HG03095 (cell line): ENCODE measurements around the gene RAB10.
"Not testable (repeated sequence)": the region's sequence is repeated elsewhere in the genome, so short reads cannot be mapped to it uniquely, and the experiment has no call there.

ENCODE experiments used
- ATAC-seq: cut with Tn5 transposase; IDR thresholded peaks from one replicate; pipeline ENCODE4 v1.9.1; 2021; ENCODE audit warnings: moderate library complexity; ENCODE audit not compliant: unreplicated experiment

RAB10 gene

GRCh38 chr2:26016012-26016705 lies 17.7 kb upstream of the RAB10 start:
- no peak for ATAC-seq

DNA sequence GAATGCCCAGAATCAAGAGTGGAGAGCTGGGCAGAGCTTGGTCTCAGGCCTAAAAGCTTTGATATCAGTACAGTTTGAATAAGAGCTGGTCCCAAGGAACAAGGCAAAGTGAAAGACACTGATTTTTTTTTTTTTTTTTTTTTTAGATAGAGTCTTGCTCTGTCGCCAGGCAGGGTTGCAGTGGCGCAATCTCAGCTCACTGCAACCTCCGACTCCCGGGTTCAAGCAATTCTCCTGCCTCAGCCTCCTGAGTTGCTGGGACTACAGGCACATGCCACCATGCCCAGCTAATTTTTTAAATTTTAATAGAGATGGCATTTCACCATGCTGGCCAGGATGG lies 17.2 kb upstream of the RAB10 start:
- ATAC-seq, result not testable (repeated sequence)

GRCh38 chr2:26017464-26018183 lies 16.3 kb upstream of the RAB10 start:
- ATAC-seq, result no peak

DNA sequence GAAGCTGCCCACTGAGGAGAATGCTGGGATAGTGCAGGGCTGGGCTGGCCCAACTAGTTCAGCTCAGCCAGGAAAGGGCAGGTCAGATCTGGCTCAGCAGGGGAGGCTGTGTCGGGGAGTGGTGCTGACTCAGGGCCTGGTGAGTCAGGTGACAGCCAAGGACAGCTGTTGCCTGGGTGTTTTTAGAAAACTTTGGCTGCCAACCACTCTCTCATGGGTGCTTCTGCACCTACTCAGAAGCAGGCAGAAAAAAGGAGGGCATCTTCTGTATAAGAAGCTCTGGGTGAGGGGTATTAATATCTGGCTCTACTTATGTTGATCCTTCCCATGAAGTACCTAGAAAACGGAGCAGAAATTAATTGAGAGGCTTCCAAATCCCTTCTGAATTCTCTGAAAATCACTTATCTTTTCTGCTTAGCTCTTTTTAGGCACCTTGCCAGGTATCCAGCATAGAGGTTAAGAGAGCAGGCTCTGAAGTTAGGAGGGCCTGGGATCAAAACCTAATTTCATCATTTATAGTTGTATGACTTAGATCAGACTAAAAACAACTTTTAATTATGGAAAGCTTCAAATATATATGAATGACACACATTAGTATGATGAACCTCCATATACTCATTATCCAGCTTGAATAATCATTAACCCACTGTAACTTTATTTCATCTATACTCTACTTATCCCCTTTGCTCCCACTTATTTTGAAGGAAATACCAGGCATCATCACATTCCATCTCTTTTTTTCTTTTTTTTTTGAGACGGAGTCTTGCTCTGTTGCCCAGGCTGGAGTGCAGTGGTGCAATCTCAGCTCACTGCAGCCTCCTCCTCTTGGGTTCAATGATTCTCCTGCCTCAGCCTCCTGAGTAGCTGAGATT lies 15.5 kb upstream of the RAB10 start:
- no peak for ATAC-seq

DNA sequence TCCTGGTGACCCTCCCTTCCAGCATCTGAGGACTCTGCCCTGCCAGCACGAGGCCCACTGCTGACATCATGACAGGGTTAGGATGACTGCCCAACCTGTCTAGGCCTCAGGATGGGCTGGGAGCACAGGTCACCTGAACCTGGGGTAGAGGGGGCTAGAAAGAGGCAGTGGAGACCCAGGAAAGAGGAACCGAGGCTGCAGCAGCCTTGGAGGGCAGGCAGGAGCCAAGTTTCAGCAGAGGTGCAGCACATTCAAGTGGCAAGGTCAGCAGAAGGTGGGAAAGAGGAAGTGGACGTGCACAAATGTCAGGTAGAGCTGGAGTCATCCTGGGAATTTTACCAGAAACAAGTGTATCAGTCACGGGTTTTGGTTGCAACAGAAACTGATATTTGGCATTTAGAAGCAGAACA lies 13.6 kb upstream of the RAB10 start:
- no peak for ATAC-seq

DNA sequence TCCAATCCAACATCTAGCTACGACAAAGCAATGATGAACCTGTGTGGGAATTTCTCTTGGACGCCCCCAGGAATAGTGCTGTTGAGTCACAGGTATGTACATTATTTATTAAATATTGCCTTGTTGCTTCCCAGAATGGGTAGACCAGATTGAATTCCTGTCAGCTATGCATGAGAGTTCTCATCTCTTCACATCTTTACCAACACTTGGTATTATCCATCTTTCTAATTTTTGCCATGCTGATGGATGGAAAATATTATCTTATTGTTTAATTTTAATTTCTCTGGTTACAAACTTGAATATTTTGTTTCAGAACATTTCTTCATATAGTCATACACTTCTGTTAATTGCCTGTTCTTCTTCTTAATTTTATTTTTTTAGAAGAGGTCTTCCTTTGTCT lies 9.6 kb upstream of the RAB10 start:
- no peak for ATAC-seq

DNA sequence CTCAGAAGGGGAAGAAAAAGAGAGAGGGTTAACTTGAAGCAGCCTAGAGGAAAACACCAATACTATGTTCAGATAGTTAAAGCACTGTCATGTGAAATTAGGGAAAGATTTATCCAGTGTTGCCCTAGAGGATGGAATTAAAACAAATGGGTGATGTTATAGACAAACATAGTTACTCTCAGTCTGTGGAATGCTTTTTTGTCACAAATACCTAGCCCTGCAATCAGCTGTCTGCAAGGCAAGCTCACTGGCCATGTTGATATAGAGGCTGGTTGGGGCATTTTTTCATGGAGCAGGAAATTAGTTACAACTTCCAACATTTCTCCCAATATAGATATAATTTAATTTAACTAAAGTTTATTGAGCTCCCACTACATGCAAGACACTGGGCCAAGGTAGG lies 8.4 kb upstream of the RAB10 start:
- ATAC-seq, result no peak

GRCh38 chr2:26028083-26028482 lies 5.8 kb upstream of the RAB10 start:
- not testable (repeated sequence) for ATAC-seq

GRCh38 chr2:26032586-26033269 lies 1.2 kb upstream of the RAB10 start:
- peak; percentile 2 for ATAC-seq

DNA sequence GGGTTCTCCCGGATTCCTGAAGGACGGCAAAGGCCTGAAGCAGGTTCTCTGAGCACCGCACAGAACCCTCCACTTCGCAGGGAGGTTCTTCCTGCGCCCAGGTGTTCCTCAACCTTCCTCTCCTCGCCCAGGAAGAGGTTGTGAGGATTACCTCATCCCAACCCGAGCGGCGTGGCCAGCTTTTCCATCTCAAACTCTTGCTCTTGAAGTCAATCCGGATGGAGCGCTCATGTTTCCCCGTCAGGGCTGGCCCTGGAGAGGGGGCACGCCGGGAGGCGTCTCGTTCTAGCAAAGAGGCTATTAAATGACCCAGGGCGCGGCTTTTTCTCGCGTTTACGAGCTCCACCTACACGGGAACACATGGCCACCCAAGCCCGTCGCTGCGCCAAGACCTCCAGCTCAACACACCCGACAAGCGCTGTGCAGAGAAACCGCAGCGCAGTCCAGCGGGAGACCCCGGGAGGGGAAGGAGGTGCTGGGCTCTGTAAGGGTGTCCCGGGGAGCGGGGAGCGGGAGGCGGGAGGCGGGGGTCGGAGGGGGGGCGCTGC lies 540 bp upstream of the RAB10 start:
- peak; percentile 23 for ATAC-seq

DNA sequence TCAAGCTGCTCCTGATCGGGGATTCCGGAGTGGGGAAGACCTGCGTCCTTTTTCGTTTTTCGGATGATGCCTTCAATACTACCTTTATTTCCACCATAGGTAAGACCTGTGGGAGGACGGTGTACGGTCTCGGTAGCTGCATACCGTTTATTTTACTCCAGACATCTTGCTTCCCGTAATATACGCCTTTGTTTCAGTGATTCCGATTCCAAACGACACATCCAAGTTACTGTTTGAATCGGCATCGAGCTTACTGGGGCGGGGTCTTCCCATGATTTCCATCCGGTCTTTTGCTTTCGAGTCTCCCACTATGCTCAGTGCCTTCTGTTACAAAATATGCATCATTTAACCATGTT lies 731 bp downstream of the RAB10 start:
- no peak for ATAC-seq

DNA sequence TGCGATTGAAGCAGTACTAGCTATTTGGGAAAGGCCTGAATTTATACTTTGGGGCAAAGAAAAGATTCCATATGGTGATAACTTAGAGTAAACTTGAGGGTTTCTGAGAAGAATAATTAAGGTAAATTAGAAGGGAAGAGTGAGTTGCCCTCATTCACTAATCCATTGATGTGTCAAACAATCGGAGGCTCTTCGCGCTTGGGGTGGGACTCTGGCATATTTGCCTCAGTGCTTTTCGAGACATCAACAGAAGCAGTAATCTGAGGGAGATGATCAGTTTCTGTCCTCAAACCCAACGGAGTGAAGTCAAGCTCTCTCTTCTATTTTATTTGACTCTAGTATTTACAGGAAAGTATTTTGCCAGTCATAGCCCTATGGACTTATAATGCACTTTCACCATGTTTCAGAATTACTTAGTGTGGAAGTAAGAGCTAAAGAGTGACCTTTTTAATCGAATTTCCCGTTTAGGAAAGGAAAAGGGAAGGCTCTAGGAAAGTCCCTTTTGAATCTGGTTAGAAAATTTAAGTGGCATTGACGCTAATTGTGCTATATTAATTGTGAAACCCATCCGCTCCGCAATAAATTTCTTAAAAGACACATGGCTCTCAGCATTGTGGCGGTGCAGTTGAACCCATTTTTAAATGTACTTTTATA lies 1.3 kb downstream of the RAB10 start:
- ATAC-seq, result no peak

DNA sequence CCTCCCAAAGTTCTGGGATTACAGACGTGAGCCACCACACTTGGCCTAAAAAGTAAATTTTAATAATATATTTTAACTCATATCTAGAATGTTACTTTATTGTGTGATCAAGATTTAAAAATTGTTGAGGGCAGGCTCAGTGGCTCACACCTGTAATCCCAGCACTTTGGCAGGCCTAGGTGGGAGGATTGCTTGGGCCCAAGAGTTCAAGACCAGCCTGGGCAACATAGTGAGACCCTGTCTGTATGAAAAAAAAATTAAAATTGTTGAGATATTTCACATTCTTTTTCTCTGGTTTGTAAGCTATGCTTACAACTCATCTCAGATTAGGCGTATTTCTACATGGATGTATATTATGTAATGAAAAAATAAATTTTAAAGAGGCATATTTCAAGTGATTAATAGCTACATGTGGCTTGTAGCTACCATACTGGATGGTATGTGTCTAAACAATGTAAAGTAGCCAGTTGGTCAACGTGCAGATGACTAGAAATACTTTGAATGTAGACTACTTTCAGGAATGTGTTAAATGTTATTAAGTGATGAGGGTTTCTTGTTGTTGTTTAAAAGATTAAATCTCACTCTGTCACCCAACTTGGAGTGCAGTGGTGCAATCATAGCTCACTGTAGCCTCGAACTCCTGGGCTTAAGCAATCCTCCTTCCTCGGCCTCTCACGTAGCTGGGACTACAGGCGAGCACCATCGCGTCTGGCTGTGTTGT lies 5.9 kb downstream of the RAB10 start:
- ATAC-seq, result no peak

GRCh38 chr2:26043109-26043508 lies 9.2 kb downstream of the RAB10 start:
- no peak for ATAC-seq

GRCh38 chr2:26043862-26044696 lies 10.2 kb downstream of the RAB10 start:
- ATAC-seq, result peak; percentile 64

GRCh38 chr2:26048791-26049190 lies 14.9 kb downstream of the RAB10 start:
- no peak for ATAC-seq

GRCh38 chr2:26049641-26050040 lies 15.8 kb downstream of the RAB10 start:
- no peak for ATAC-seq

DNA sequence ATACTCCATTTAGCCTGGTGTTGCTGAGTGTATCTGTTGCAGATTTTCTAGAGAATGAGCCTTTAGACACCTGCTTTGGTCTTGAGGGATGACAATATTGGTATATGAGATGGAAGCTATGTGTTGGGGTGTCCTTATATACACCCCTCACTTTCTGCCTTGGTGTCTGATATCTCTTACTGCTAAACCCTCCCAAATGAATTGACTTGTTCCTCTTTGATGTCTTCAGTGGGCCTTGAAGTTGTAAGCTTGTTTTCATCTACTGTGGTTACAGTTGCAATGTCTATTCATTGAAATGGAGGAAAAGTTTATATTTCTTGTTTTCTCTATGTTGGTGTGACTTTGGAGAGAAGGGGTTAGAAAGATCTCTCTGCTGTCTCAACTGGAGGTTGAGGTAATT lies 18.9 kb downstream of the RAB10 start:
- no peak for ATAC-seq
